Limb (tissue), 2 donors: ENCODE measurements around the gene PPOX.

ENCODE experiments used
- DNase-seq, 2 donors: peaks; one replicate each; pipeline ENCODE4 v3.0.0-alpha.2; 2016; ENCODE audit errors: extremely low spot score in 2 of 2

Gene PPOX

GRCh38 chr1:161153176-161153575 lies 13.1 kb upstream of the PPOX start:
- DNase-seq, result no peak

GRCh38 chr1:161153682-161154337 lies 12.4 kb upstream of the PPOX start, which contains the start of gene UFC1:
TSS of gene UFC1 (plus strand) at chr1:161153978. CDS start at chr1:161153998, 20 bp downstream.
- peak; percentile 87 to 91 for DNase-seq

- no peak for DNase-seq
Observed at GRCh38 chr1:161157867-161158266, 8.4 kb upstream of the PPOX start.

GRCh38 chr1:161158316-161159010 lies 7.8 kb upstream of the PPOX start:
- no peak for DNase-seq

- peak; percentile 95 to 96 for DNase-seq
Observed at GRCh38 chr1:161159087-161159912, 6.9 kb upstream of the PPOX start, which contains the start of gene USP21. TSS of gene USP21 (plus strand) at chr1:161159500. CDS start at chr1:161160641, 1,141 bp downstream.

- DNase-seq, result no peak
Observed at GRCh38 chr1:161159913-161160243, 6.3 kb upstream of the PPOX start.

GRCh38 chr1:161160671-161161145 lies 5.5 kb upstream of the PPOX start:
- no peak for DNase-seq

GRCh38 chr1:161161652-161162051 lies 4.6 kb upstream of the PPOX start:
- DNase-seq, result no peak

- no peak for DNase-seq
Observed at GRCh38 chr1:161162052-161162451, 4.2 kb upstream of the PPOX start.

GRCh38 chr1:161162806-161163205 lies 3.4 kb upstream of the PPOX start:
- DNase-seq, result no peak

- DNase-seq, result no peak
Observed at GRCh38 chr1:161163793-161164192, 2.4 kb upstream of the PPOX start.

- no peak for DNase-seq
Observed at GRCh38 chr1:161164901-161165610, 1.2 kb upstream of the PPOX start.

- peak in 1 of 2 donors; percentile 51 for DNase-seq
Observed at GRCh38 chr1:161166669-161167548, 683 bp downstream of the PPOX start.

GRCh38 chr1:161168906-161169305 lies 2.7 kb downstream of the PPOX start:
- DNase-seq, result no peak

GRCh38 chr1:161171191-161171590 lies 5.0 kb downstream of the PPOX start:
- no peak for DNase-seq

GRCh38 chr1:161171696-161172095 lies 5.5 kb downstream of the PPOX start:
- DNase-seq, result no peak

GRCh38 chr1:161172349-161172748 lies 6.1 kb downstream of the PPOX start:
- no peak for DNase-seq

- no peak for DNase-seq
Observed at GRCh38 chr1:161172776-161173376, 6.7 kb downstream of the PPOX start.

- no peak for DNase-seq
Observed at GRCh38 chr1:161173711-161174110, 7.5 kb downstream of the PPOX start.

- DNase-seq, result no peak
Observed at GRCh38 chr1:161174911-161175310, 8.7 kb downstream of the PPOX start.
